GM18907 (cell line): ENCODE data around the gene DMBT1.

Experiments used
- ATAC-seq: cut with Tn5 transposase; IDR thresholded peaks from one replicate; pipeline ENCODE4 v1.9.1; 2021; ENCODE audit warnings: mild to moderate bottlenecking, moderate library complexity; ENCODE audit not compliant: unreplicated experiment

DMBT1 gene

GRCh38 chr10:122548407-122549085 is 12.0 kb upstream of the DMBT1 start:
- ATAC-seq = no peak

GRCh38 chr10:122549636-122550035 is 10.9 kb upstream of the DMBT1 start:
- no peak for ATAC-seq

DNA sequence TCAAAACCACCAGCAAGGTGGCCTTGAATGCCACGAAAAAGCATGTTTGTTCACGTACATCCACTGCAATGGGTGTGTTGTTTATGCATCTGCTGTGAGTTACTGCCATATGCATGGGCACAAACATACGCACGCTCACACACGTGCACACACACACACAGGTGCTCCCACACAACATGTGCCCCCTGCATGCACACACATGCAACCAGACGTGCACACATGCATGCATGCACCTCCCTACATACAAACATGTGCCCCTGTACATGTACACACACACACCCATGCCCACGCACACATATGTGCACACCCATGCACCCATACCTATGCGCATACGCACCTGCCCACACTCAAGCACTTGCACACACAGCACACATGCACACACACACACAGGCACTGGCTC is 10.1 kb upstream of the DMBT1 start:
- ATAC-seq = no peak

DNA sequence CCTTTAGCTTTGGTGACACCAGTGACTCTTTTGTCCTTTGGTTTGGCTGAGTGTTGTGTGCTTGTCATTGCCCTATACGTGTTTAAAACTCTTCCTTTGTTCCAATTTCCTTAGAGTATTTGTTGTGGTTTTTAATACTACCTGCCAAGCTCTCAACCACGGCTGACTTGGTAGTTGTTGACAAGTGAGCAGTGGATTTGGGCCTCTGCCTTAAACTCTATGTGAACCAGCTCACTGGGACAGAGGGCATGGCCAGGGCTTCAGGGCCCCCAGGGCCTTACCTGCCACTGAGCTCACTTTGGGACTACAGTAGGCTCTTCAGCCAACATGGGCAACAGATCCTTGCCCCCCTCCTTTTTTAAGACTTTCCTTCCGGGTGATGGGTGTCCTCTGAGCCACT is 9.6 kb upstream of the DMBT1 start:
- no peak for ATAC-seq

DNA sequence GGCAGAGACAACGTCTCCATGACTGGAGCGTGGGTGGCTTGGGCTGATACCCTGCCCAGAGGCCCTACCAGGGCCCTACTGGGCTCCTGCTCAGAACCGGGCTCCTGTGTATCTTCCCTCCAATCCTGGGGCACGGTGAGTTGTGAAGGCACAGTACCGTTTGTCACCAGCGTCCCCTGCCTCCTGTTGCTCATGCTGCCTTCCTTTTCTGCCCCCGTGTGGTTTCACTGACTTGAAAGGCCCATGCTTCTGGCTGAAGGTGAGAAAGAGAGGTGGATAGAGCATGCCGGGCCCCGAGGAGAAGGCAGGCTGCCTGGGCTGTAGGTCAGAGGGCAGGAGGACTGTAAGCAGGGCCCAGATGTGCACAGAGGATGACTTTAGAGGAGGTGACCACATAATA is 9.1 kb upstream of the DMBT1 start:
- ATAC-seq = no peak

- ATAC-seq = no peak
Observed at GRCh38 chr10:122553341-122553740, 7.2 kb upstream of the DMBT1 start.

DNA sequence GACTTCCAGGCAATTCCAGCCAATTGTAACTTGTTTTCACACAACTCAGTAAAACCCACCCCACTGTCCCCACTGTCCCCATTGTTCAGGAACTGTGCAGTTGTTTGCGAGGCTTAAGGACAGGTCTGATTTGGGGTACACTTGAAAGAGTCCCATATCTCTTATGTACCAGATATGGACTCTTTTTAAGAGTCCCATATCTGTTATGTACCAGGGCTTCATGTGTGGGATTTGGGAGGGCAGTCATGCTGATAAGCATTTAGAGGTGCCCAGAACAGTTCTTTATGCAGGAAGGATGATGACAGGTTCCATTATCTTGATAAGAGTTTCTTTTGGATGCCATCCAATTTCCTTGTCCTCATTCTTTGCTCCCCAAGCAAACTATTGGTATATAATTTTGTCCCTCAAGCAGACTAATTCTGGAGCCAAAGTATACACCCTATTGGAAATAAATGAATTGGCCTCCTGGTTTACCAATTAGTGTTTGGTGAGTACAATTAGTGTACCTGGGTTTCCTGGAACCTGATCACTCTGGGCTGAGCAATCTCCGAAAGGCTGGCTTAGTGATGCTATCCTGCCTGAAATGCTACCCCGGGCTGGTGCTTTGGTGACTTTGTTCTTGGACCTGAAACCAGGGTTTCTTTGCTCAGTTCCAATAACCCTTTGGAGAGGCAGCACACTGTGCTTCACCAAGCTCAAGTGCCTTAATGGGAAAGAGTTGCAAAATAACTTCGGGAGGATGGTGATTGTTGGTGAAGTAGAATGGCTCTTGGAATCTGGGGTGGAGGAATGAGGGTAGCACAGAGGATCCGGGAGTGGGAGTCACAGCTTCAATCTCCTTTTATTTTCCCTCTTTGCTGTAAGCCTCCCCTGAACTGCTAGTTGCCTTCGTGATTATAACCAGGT is 6.2 kb upstream of the DMBT1 start:
- no peak for ATAC-seq

DNA sequence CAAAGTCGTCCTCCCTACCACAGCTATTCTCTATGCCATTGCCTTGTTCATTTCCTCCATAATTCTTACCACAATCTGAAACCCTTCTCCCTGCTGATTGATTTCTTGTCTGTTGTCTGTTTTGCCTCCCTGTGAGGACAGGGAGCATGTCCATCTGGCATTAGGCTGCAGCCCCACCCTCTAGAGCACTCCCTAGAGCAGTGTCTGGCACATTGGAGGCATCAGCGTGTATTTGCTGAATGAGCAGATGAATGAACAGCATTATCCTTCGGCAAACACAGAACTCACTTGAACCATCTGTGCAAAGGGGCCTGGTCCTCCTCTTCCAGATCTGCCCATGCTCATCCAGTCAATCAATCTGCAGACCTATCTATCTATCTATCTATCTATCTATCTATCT is 5.1 kb upstream of the DMBT1 start:
- ATAC-seq = no peak

DNA sequence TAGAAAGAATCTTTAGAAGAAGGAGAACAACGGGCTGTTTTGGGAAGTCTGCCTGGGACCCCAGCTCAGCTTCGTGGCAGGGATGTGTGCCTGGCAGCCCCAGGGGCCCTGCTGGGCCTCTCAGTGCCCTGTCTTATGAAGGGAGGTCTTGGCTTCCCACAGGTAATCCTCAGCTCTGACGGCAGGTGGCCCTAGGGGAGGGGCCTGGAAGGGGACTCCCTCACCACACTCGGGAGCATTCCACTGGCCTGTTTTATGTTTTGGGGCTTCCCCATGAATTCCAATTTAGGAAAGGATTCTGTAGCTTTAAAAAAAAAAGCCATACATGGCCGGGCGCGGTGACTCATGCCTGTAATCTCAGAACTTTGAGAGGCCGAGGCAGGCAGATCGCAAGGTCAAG is 3.0 kb upstream of the DMBT1 start:
- ATAC-seq = no peak

GRCh38 chr10:122558452-122558851 is 2.1 kb upstream of the DMBT1 start:
- no peak for ATAC-seq

DNA sequence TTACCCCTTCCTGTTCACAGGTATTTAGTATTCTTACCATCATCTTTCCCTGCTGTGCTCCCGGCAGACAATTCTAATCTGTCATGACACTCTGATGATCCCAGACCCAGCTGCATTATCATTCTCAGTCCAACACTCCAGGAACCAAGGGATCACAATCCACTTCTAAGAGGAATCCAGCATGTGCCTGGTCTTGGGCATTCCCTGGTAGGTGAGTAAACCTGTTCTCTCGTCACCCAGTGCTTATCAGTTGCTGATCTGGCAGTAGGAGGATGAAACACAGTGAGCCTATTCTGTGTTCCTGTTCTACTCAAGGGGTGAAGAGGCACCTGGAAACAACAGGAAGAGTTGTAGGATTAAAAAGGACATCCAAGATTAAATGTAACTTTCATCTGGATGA is 1.3 kb upstream of the DMBT1 start:
- no peak for ATAC-seq

GRCh38 chr10:122561212-122561611 is 658 bp downstream of the DMBT1 start:
- no peak for ATAC-seq

DNA sequence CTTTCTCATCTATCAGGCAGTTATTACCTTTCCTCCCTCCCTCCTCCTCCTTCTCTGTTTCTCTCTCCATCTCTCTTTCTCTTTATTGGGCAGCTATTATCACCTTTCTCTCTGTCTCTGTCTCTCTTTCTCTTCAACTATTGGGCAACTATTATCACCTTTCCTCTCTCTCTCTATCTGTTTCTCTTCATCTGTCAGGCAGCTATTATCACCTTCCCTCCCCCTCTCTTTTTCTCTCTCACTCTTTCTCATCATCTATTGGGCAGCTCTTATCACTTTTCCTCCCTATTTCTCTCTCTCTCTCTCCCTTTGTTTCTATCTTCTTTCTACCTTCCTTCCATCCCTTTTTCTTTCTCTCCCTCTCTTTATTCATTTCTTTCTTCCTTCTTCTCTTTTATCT is 1.2 kb downstream of the DMBT1 start:
- no peak for ATAC-seq

- ATAC-seq = no peak
Observed at GRCh38 chr10:122564980-122565379, 4.4 kb downstream of the DMBT1 start.

GRCh38 chr10:122565766-122566206 is 5.2 kb downstream of the DMBT1 start:
- ATAC-seq = no peak

DNA sequence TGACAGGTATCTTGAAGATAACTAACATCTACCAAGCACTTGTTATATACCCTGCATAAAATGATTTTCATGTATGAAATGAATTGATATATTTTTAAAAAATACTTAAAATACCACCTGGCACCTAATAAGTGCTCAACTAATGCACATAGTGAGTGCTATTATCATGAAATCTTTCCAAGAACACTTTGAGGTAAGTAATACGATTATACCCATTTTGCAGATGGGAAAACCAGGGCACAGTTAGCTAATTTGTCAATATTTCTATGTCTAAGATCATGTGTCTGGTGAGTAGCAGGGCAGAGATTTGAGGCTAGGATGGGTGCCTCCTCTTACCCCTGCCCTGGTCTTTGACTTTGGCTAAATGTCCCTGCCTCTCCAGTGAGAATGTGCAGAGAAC is 6.1 kb downstream of the DMBT1 start:
- no peak for ATAC-seq

DNA sequence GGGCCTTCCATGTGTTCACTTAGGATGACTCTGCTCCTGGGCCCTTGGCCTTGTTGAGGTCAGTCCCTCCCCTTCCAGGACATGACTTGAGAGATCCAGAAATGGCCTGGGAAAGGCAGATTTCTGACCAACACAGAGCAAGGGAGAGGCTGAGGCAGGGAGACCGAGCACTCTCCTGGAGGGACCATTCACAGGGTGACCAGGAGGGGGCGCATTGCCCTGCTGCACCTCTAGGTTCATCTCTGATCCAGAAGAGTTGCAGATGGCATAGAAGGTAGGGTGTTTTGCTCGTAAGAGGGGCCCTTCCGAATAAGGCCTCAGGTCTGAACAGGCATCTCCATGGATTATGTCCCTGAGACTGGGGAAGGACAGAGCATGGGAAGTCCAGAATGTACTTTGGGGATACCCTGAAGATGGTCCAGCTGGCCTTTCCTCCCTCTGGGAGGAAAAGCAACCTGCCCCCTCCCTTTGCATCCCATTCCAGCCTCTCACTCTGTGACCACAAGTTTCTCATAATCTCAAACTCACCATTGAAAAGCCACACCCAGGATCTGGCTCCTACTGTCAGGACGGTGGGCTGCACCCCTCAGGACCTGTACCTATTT is 6.6 kb downstream of the DMBT1 start:
- no peak for ATAC-seq

- no peak for ATAC-seq
Observed at GRCh38 chr10:122568551-122568950, 8.0 kb downstream of the DMBT1 start.

- no peak for ATAC-seq
Observed at GRCh38 chr10:122570920-122571319, 10.4 kb downstream of the DMBT1 start.

GRCh38 chr10:122571892-122572291 is 11.3 kb downstream of the DMBT1 start:
- ATAC-seq = no peak

DNA sequence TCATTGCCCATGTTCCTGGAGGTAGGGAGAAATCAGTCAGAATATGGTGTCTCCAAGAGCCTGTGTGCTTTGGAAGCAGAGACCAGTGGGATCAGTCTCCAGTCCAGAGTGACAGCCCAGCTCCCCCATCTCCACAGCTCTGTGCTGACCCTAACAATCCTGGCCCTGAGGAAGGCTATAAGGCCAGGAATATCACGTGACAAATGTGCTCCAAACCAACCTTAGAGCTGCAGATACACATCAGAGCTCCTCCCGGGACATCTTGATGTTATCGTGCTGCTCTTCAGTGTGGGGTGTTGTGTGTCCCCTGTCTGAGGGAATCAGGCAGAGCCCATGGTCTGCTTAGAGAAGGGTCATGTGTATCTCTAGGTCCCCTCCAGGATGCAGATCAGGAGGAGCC is 15.2 kb downstream of the DMBT1 start:
- no peak for ATAC-seq

GRCh38 chr10:122576291-122576690 is 15.7 kb downstream of the DMBT1 start:
- no peak for ATAC-seq
